Astrocyte (in vitro differentiated cells and primary cell): Measurements from ENCODE around the gene DCUN1D3. TPM values are rescaled to one million over a fixed set of nuclear protein-coding genes. Genes with fewer than 3 reads are reported as not detected.

Source experiments
- DNase-seq: peaks from one replicate; pipeline ENCODE4 v3.0.0-alpha.2; 2010; ENCODE audit warnings: low read depth
- FAIRE-seq: peaks from 2 replicates; lab custom pipeline; 2011; peaks lifted over from hg19 to GRCh38; lab: Jason Lieb, UNC
- H2AFZ ChIP-seq: 2 replicates; pipeline ENCODE4 v1.6.0; 2012; ENCODE audit warnings: low read depth, low read length, inconsistent platforms
- H3K27ac ChIP-seq: 2 replicates; pipeline ENCODE4 v1.5.1; 2011; ENCODE audit warnings: low read depth, low read length, inconsistent platforms
- H3K27me3 ChIP-seq: 2 replicates; pipeline ENCODE4 v1.6.0; 2011; ENCODE audit warnings: low read length, inconsistent platforms; ENCODE audit not compliant: insufficient read depth
- H3K36me3 ChIP-seq: 2 replicates; pipeline ENCODE4 v1.5.1; 2011; ENCODE audit warnings: low read length, inconsistent platforms; ENCODE audit not compliant: insufficient read depth
- H3K4me1 ChIP-seq: 2 replicates; pipeline ENCODE4 v1.5.1; 2011; ENCODE audit warnings: low read length, inconsistent platforms; ENCODE audit not compliant: insufficient read depth
- H3K4me2 ChIP-seq: 2 replicates; pipeline ENCODE4 v1.6.0; 2012; ENCODE audit warnings: low read length, inconsistent platforms
- H3K4me3 ChIP-seq: 2 replicates; pipeline ENCODE4 v1.5.1; 2011; ENCODE audit warnings: low read depth, mild to moderate bottlenecking, low read length, inconsistent platforms; ENCODE audit not compliant: insufficient read depth
- H3K79me2 ChIP-seq: 2 replicates; pipeline ENCODE4 v1.6.0; 2012; ENCODE audit warnings: mild to moderate bottlenecking, low read length, inconsistent platforms; ENCODE audit not compliant: insufficient read depth
- H3K9ac ChIP-seq: 2 replicates; pipeline ENCODE4 v1.6.0; 2012; ENCODE audit warnings: mild to moderate bottlenecking, low read length, inconsistent platforms
- H3K9me3 ChIP-seq: 2 replicates; pipeline ENCODE4 v1.5.1; 2012; ENCODE audit warnings: low read depth, mild to moderate bottlenecking, low read length, inconsistent platforms; ENCODE audit not compliant: insufficient read depth
- H4K20me1 ChIP-seq: 2 replicates; pipeline ENCODE4 v1.6.0; 2012; ENCODE audit warnings: low read length, inconsistent platforms; ENCODE audit not compliant: insufficient read depth
- H3K27ac Mint-ChIP-seq: one replicate; pipeline ENCODE4 v1.8.0; 2021; ENCODE audit warnings: mild to moderate bottlenecking, mixed read lengths; ENCODE audit not compliant: unreplicated experiment
- H3K27me3 Mint-ChIP-seq: one replicate; pipeline ENCODE4 v1.8.0; 2021; ENCODE audit warnings: low read depth, mixed read lengths; ENCODE audit not compliant: unreplicated experiment
- H3K36me3 Mint-ChIP-seq: one replicate; pipeline ENCODE4 v1.8.0; 2021; ENCODE audit warnings: low read depth, mixed read lengths; ENCODE audit not compliant: unreplicated experiment
- H3K4me1 Mint-ChIP-seq: one replicate; pipeline ENCODE4 v1.8.0; 2021; ENCODE audit warnings: low read depth, mixed read lengths; ENCODE audit not compliant: unreplicated experiment
- H3K4me3 Mint-ChIP-seq: one replicate; pipeline ENCODE4 v1.8.0; 2021; ENCODE audit warnings: mild to moderate bottlenecking, moderate library complexity, mixed read lengths; ENCODE audit not compliant: unreplicated experiment
- H3K9me3 Mint-ChIP-seq: one replicate; pipeline ENCODE4 v1.8.0; 2021; ENCODE audit warnings: mild to moderate bottlenecking, mixed read lengths; ENCODE audit not compliant: unreplicated experiment
- EZH2 ChIP-seq: IDR thresholded peaks from 2 replicates; pipeline ENCODE4 v1.6.1; 2012; ENCODE audit warnings: mild to moderate bottlenecking, low read length, inconsistent platforms; ENCODE audit not compliant: insufficient read depth
- total RNA-seq: library from RNA; stranded (reverse); gene quantifications from 2 replicates; pipeline ENCODE4 v1.2.1, GENCODE V29; 2021
- TF ChIP-seq, protein P1 (sequence below): IDR thresholded peaks from 2 replicates; pipeline ENCODE4 v1.5.1; 2011; ENCODE audit warnings: low read depth, mild to moderate bottlenecking, inconsistent platforms, low read length, moderate library complexity; ENCODE audit not compliant: insufficient read depth

DCUN1D3 gene
- total RNA-seq, 1 donor from 2014 or later, result 34.0 TPM

GRCh38 chr16:20905576-20905975, 5.4 kb upstream of the DCUN1D3 start:
- peaks cover 26% of the 10 kb centered on the region for H3K79me2 ChIP-seq
- peak overlapping the region; percentile 7 for H3K4me3 ChIP-seq
- peak overlapping the region; percentile 65 for H3K27ac ChIP-seq
- H2AFZ ChIP-seq, result no peak overlapping the region
- no peaks in the 10 kb centered on the region for H3K9me3 ChIP-seq
- DNase-seq (no peak), FAIRE-seq (no peak)
- no peaks in the 10 kb centered on the region for H3K27me3 Mint-ChIP-seq
- no peak for TF ChIP-seq EZH2
- TF ChIP-seq, protein P1, sequence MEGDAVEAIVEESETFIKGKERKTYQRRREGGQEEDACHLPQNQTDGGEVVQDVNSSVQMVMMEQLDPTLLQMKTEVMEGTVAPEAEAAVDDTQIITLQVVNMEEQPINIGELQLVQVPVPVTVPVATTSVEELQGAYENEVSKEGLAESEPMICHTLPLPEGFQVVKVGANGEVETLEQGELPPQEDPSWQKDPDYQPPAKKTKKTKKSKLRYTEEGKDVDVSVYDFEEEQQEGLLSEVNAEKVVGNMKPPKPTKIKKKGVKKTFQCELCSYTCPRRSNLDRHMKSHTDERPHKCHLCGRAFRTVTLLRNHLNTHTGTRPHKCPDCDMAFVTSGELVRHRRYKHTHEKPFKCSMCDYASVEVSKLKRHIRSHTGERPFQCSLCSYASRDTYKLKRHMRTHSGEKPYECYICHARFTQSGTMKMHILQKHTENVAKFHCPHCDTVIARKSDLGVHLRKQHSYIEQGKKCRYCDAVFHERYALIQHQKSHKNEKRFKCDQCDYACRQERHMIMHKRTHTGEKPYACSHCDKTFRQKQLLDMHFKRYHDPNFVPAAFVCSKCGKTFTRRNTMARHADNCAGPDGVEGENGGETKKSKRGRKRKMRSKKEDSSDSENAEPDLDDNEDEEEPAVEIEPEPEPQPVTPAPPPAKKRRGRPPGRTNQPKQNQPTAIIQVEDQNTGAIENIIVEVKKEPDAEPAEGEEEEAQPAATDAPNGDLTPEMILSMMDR, result no peak
- H3K36me3 ChIP-seq, result no peaks in the 10 kb centered on the region
- peak overlapping the region; percentile 91 for H3K27ac Mint-ChIP-seq
- peaks cover 64% of the 10 kb centered on the region for H3K4me1 Mint-ChIP-seq
- H3K36me3 Mint-ChIP-seq, result no peaks in the 10 kb centered on the region
- H3K4me3 Mint-ChIP-seq, result no peak overlapping the region
- no peaks in the 10 kb centered on the region for H3K9me3 Mint-ChIP-seq
- no peaks in the 10 kb centered on the region for H4K20me1 ChIP-seq
- peak overlapping the region; percentile 42 for H3K9ac ChIP-seq
- no peaks in the 10 kb centered on the region for H3K27me3 ChIP-seq
- peaks cover 54% of the 10 kb centered on the region for H3K4me1 ChIP-seq
- peak overlapping the region; percentile 69 for H3K4me2 ChIP-seq

GRCh38 chr16:20904507-20905081, 4.4 kb upstream of the DCUN1D3 start:
- DNase-seq, result peak; percentile 98
- H3K27me3 Mint-ChIP-seq, result no peaks in the 10 kb centered on the region
- no peaks in the 10 kb centered on the region for H3K36me3 ChIP-seq
- peak overlapping the region; percentile 22 for H3K4me3 ChIP-seq
- peak; percentile 64 for FAIRE-seq
- no peaks in the 10 kb centered on the region for H3K36me3 Mint-ChIP-seq
- H3K4me1 ChIP-seq, result peaks cover 50% of the 10 kb centered on the region
- peak overlapping the region; percentile 74 for H3K4me2 ChIP-seq
- no peaks in the 10 kb centered on the region for H3K9me3 ChIP-seq
- H3K79me2 ChIP-seq, result peaks cover 30% of the 10 kb centered on the region
- peak overlapping the region; percentile 49 for H3K9ac ChIP-seq
- H2AFZ ChIP-seq, result no peak overlapping the region
- peak overlapping the region; percentile 71 for H3K27ac Mint-ChIP-seq
- H3K9me3 Mint-ChIP-seq, result no peaks in the 10 kb centered on the region
- no peaks in the 10 kb centered on the region for H3K27me3 ChIP-seq
- H3K4me1 Mint-ChIP-seq, result peaks cover 61% of the 10 kb centered on the region
- peak overlapping the region; percentile 65 for H3K27ac ChIP-seq
- no peak for TF ChIP-seq EZH2
- TF ChIP-seq, protein P1, result no peak
- no peaks in the 10 kb centered on the region for H4K20me1 ChIP-seq
- H3K4me3 Mint-ChIP-seq, result no peak overlapping the region

DNA sequence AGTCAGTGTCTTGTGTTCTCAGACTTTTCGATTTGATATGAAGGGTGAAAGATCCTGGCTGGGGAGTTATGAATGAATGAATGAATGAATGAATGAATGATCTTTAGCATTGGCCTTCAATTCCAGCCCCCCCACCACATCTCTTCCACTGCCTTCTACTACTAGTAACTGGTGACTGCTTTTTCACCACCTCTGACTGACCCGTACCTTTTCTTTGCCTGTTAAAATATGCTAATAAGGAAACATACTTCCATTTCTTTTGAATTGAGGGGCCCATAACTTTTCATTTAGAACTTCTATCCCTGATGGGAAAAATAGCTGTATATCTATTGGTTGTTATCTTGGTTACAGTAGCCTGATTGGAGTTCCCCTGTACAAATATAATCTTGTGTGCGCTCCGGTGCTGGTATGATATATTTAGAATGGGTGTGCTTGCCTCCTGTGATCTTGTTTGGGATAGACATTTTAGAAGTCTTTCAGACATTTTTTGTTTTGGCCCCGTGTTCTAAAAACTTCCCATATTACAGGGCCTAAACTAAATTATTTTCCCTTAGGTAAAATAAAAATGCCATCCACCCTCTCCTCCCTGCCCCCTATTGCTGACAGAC, 3.8 kb upstream of the DCUN1D3 start:
- Mint-ChIP-seq H3K27me3 (no peaks in the 10 kb centered on the region), H3K4me3 (peak overlapping the region; percentile 24), H3K4me1 (peaks cover 61% of the 10 kb centered on the region), H3K9me3 (no peaks in the 10 kb centered on the region), H3K36me3 (no peaks in the 10 kb centered on the region), H3K27ac (peak overlapping the region; percentile 42)
- H3K36me3 ChIP-seq, result no peaks in the 10 kb centered on the region
- H2AFZ ChIP-seq, result no peak overlapping the region
- H4K20me1 ChIP-seq, result peaks cover under 1% of the 10 kb centered on the region
- no peak for TF ChIP-seq EZH2
- TF ChIP-seq, protein P1, result no peak
- H3K79me2 ChIP-seq, result peaks cover 36% of the 10 kb centered on the region
- H3K27me3 ChIP-seq, result no peaks in the 10 kb centered on the region
- H3K27ac ChIP-seq, result peak overlapping the region; percentile 65
- peak overlapping the region; percentile 22 for H3K4me3 ChIP-seq
- peak overlapping the region; percentile 49 for H3K9ac ChIP-seq
- FAIRE-seq (no peak), DNase-seq (no peak)
- H3K9me3 ChIP-seq, result no peaks in the 10 kb centered on the region
- peaks cover 51% of the 10 kb centered on the region for H3K4me1 ChIP-seq
- peak overlapping the region; percentile 74 for H3K4me2 ChIP-seq
